HG03103 (cell line): ENCODE results near the gene HMGXB4.
A peak's percentile ranks its signal among the peaks of the same experiment; 100 is the strongest.
"Not testable (repeated sequence)": the region's sequence is repeated elsewhere in the genome, so short reads cannot be mapped to it uniquely, and the experiment has no call there.

Source experiments
- ATAC-seq: cut with Tn5 transposase; IDR thresholded peaks from one replicate; pipeline ENCODE4 v1.9.1; 2021; ENCODE audit warnings: low read depth; ENCODE audit not compliant: unreplicated experiment

Gene HMGXB4

GRCh38 chr22:35257321-35258190 is at the start of gene HMGXB4:
TSS of gene HMGXB4 (plus strand) at chr22:35257493. CDS start at chr22:35262391, 4,898 bp downstream.
- ATAC-seq: peak; percentile 70

- no peak for ATAC-seq
Measured at GRCh38 chr22:35208003-35208402, 49.3 kb upstream of the HMGXB4 start.

- ATAC-seq: no peak
Measured at GRCh38 chr22:35209203-35209602, 48.1 kb upstream of the HMGXB4 start.

- ATAC-seq: no peak
Measured at GRCh38 chr22:35212009-35212408, 45.3 kb upstream of the HMGXB4 start.

GRCh38 chr22:35212996-35213395 is 44.3 kb upstream of the HMGXB4 start:
- ATAC-seq: no peak

- no peak for ATAC-seq
Measured at GRCh38 chr22:35214968-35215367, 42.3 kb upstream of the HMGXB4 start.

GRCh38 chr22:35215993-35216392 is 41.3 kb upstream of the HMGXB4 start:
- ATAC-seq: no peak

- no peak for ATAC-seq
Measured at GRCh38 chr22:35217527-35217926, 39.8 kb upstream of the HMGXB4 start.

GRCh38 chr22:35218079-35218478 is 39.2 kb upstream of the HMGXB4 start:
- no peak for ATAC-seq

GRCh38 chr22:35219012-35219411 is 38.3 kb upstream of the HMGXB4 start:
- no peak for ATAC-seq

GRCh38 chr22:35220221-35220620 is 37.1 kb upstream of the HMGXB4 start:
- ATAC-seq: no peak

- no peak for ATAC-seq
Measured at GRCh38 chr22:35225010-35225409, 32.3 kb upstream of the HMGXB4 start.

GRCh38 chr22:35226958-35227647 is 30.2 kb upstream of the HMGXB4 start:
- no peak for ATAC-seq

- ATAC-seq: no peak
Measured at GRCh38 chr22:35229865-35230264, 27.4 kb upstream of the HMGXB4 start.

GRCh38 chr22:35230417-35230816 is 26.9 kb upstream of the HMGXB4 start:
- no peak for ATAC-seq

GRCh38 chr22:35230839-35231584 is 26.3 kb upstream of the HMGXB4 start:
- no peak for ATAC-seq

GRCh38 chr22:35231585-35232084 is 25.7 kb upstream of the HMGXB4 start:
- ATAC-seq: no peak

GRCh38 chr22:35238749-35239148 is 18.5 kb upstream of the HMGXB4 start:
- ATAC-seq: not testable (repeated sequence)

GRCh38 chr22:35244507-35244906 is 12.8 kb upstream of the HMGXB4 start:
- ATAC-seq: not testable (repeated sequence)

GRCh38 chr22:35250156-35250555 is 7.1 kb upstream of the HMGXB4 start:
- no peak for ATAC-seq

- no peak for ATAC-seq
Measured at GRCh38 chr22:35253946-35254345, 3.3 kb upstream of the HMGXB4 start.
